ENCODE results near the gene PAQR4. TPM values are rescaled to one million over a fixed set of nuclear protein-coding genes. Genes with fewer than 3 reads are reported as not detected.

Gene PAQR4
- polyA plus RNA-seq, 1 donor from 2014 or later: 47.8 TPM

GRCh38 chr16:3001316-3001715, 32.2 kb downstream of the PAQR4 start:
- no peak overlapping the region for H3K27ac ChIP-seq (ENCODE audit: low read length)
- no peaks in the 10 kb centered on the region for H4K20me1 ChIP-seq (ENCODE audit: insufficient read depth)
- no peak overlapping the region for H3K4me3 ChIP-seq (ENCODE audit: low read length)
- H3F3A ChIP-seq (ENCODE audit: insufficient read depth, low read length, poor library complexity, severe bottlenecking): no peaks in the 10 kb centered on the region
- no peak overlapping the region for H3K9ac ChIP-seq (ENCODE audit: low read length)
- H3K4me2 ChIP-seq (ENCODE audit: low read length): no peak overlapping the region
- TF ChIP-seq TAF1 (IDR thresholded peaks at IDR 0.05; ENCODE audit: low read depth) (no peak), EZH2 (IDR thresholded peaks at IDR 0.05; ENCODE audit: borderline replicate concordance, insufficient read depth, low read length, poor library complexity, severe bottlenecking) (no peak), EP300 (conservative IDR thresholded peaks at IDR 0.05; ENCODE audit: poor library complexity, severe bottlenecking) (no peak)
- no peak overlapping the region for H2AFZ ChIP-seq (ENCODE audit: low read depth, low read length)
- H3K27me3 ChIP-seq (ENCODE audit: insufficient read depth, low read depth, low read length): peaks cover 16% of the 10 kb centered on the region
- H3K9me2 ChIP-seq (ENCODE audit: insufficient read depth, low read length): no peaks in the 10 kb centered on the region
- no peaks in the 10 kb centered on the region for H3K79me2 ChIP-seq (replicated peaks; ENCODE audit: insufficient read depth, low read length)
- H3K9me3 ChIP-seq (ENCODE audit: low read length): no peaks in the 10 kb centered on the region
- H3K36me3 ChIP-seq (ENCODE audit: insufficient read depth, low read length): no peaks in the 10 kb centered on the region

- Histone ChIP-seq H4K20me1 (ENCODE audit: insufficient read depth) (no peaks in the 10 kb centered on the region), H3K27ac (ENCODE audit: low read length) (no peak overlapping the region), H3K36me3 (ENCODE audit: insufficient read depth, low read length) (no peaks in the 10 kb centered on the region), H3K9me3 (ENCODE audit: low read length) (no peaks in the 10 kb centered on the region), H3K9ac (ENCODE audit: low read length) (no peak overlapping the region), H3K79me2 (replicated peaks; ENCODE audit: insufficient read depth, low read length) (no peaks in the 10 kb centered on the region), H3K27me3 (ENCODE audit: insufficient read depth, low read depth, low read length) (peaks cover 40% of the 10 kb centered on the region), H3F3A (ENCODE audit: insufficient read depth, low read length, poor library complexity, severe bottlenecking) (no peaks in the 10 kb centered on the region), H3K4me3 (ENCODE audit: low read length) (peak overlapping the region; percentile 50), H3K4me2 (ENCODE audit: low read length) (no peak overlapping the region), H2AFZ (ENCODE audit: low read depth, low read length) (no peak overlapping the region), H3K9me2 (ENCODE audit: insufficient read depth, low read length) (no peaks in the 10 kb centered on the region)
- TF ChIP-seq CTCF (IDR thresholded peaks at IDR 0.05; ENCODE audit: poor library complexity, severe bottlenecking): peak; percentile 79
- TF ChIP-seq POLR2AphosphoS5 (IDR thresholded peaks at IDR 0.05): peak; percentile 24
- TF ChIP-seq RAD21 (conservative IDR thresholded peaks at IDR 0.05): peak; percentile 75
- no peak for TF ChIP-seq TAF1 (IDR thresholded peaks at IDR 0.05; ENCODE audit: low read depth)
- peak; percentile 71 for TF ChIP-seq SMC3 (conservative IDR thresholded peaks at IDR 0.05; ENCODE audit: poor library complexity)
- TF ChIP-seq EZH2 (IDR thresholded peaks at IDR 0.05; ENCODE audit: borderline replicate concordance, insufficient read depth, low read length, poor library complexity, severe bottlenecking): no peak
- peak; percentile 73 for TF ChIP-seq EP300 (conservative IDR thresholded peaks at IDR 0.05; ENCODE audit: poor library complexity, severe bottlenecking)
- no peak for TF ChIP-seq REST (IDR thresholded peaks at IDR 0.05; ENCODE audit: borderline replicate concordance)
- peak; percentile 32 for TF ChIP-seq MXI1 (conservative IDR thresholded peaks at IDR 0.05; ENCODE audit: poor library complexity, severe bottlenecking)
These were observed 34.6 kb downstream of the PAQR4 start for GRCh38 chr16:3003582-3004270.
